HFFc6 (cell line): Measurements from ENCODE around the gene GSTM3. TPM values are rescaled to one million over a fixed set of nuclear protein-coding genes. Genes with fewer than 3 reads are reported as not detected.
"Not testable (repeated sequence)": the region's sequence is repeated elsewhere in the genome, so short reads cannot be mapped to it uniquely, and the experiment has no call there.

Experiments
- DNase-seq: peaks from one replicate; pipeline ENCODE4 v3.0.0-alpha.2; 2018
- H3K27ac Mint-ChIP-seq: 2 replicates; pipeline ENCODE4 v1.8.0; 2020; ENCODE audit warnings: mild to moderate bottlenecking, mixed read lengths
- H3K27me3 Mint-ChIP-seq: 2 replicates; pipeline ENCODE4 v1.8.0; 2021; ENCODE audit warnings: mild to moderate bottlenecking, moderate library complexity, mixed read lengths; ENCODE audit not compliant: insufficient read depth
- H3K36me3 Mint-ChIP-seq: 2 replicates; pipeline ENCODE4 v1.8.0; 2021; ENCODE audit warnings: low read depth, mixed read lengths
- H3K4me1 Mint-ChIP-seq: 2 replicates; pipeline ENCODE4 v1.8.0; 2020; ENCODE audit warnings: low read depth, mixed read lengths
- H3K4me3 Mint-ChIP-seq: 2 replicates; pipeline ENCODE4 v1.8.0; 2020; ENCODE audit warnings: mild to moderate bottlenecking, moderate library complexity, mixed read lengths
- H3K9me3 Mint-ChIP-seq: 2 replicates; pipeline ENCODE4 v1.8.0; 2020; ENCODE audit warnings: mild to moderate bottlenecking, mixed read lengths
- total RNA-seq, 6 experiments: library from RNA; stranded (reverse); fragmentation: NEBNext Ultra II Directional; extraction: Animal tissue kit (Norgen Biotek cat#: 25700); gene quantifications; 2 replicates in 1 of 6; 3 replicates in 5 of 6; pipeline ENCODE4 v1.2.3, GENCODE V29; 2021
- TF ChIP-seq, protein P1 (sequence below): fragments of 200-600 bp; sonication (generic); IDR thresholded peaks from 2 replicates; pipeline ENCODE4 v1.5.0; 2021; ENCODE audit warnings: antibody characterized with exemption, mild to moderate bottlenecking

The GSTM3 gene
- total RNA-seq, 6 experiments from 2014 or later = 36.9 to 51.3 (median 43.6) TPM

DNA sequence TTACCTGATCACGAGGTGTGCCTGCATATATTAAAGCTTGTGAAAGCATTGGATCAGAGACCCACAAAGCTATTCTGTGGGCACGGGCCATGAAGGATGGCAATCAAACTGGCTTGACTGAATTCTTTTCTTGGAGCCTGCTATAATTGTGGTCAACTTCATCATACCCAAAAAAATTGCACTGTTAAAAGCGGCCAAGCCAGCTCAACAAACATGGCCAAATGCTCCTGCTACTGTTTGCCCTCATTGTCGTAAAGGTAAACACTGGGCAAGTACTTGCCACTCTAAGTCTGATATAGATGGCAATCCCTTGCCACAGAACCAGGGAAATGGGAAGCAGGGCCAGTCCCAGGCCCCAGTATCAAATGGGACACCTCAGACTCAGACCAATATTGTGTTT, 35.4 kb downstream of the GSTM3 start:
- no peaks in the 10 kb centered on the region for H3K4me1 Mint-ChIP-seq
- no peak overlapping the region for H3K27ac Mint-ChIP-seq
- no peak overlapping the region for H3K4me3 Mint-ChIP-seq
- peaks cover 8% of the 10 kb centered on the region for H3K27me3 Mint-ChIP-seq
- TF ChIP-seq, protein P1, sequence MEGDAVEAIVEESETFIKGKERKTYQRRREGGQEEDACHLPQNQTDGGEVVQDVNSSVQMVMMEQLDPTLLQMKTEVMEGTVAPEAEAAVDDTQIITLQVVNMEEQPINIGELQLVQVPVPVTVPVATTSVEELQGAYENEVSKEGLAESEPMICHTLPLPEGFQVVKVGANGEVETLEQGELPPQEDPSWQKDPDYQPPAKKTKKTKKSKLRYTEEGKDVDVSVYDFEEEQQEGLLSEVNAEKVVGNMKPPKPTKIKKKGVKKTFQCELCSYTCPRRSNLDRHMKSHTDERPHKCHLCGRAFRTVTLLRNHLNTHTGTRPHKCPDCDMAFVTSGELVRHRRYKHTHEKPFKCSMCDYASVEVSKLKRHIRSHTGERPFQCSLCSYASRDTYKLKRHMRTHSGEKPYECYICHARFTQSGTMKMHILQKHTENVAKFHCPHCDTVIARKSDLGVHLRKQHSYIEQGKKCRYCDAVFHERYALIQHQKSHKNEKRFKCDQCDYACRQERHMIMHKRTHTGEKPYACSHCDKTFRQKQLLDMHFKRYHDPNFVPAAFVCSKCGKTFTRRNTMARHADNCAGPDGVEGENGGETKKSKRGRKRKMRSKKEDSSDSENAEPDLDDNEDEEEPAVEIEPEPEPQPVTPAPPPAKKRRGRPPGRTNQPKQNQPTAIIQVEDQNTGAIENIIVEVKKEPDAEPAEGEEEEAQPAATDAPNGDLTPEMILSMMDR = no peak
- DNase-seq = no peak
- H3K9me3 Mint-ChIP-seq = peaks cover 39% of the 10 kb centered on the region
- peaks cover 34% of the 10 kb centered on the region for H3K36me3 Mint-ChIP-seq

GRCh38 chr1:109704173-109704572, 36.7 kb downstream of the GSTM3 start:
- Mint-ChIP-seq H3K27ac (no peak overlapping the region), H3K4me3 (no peak overlapping the region), H3K27me3 (peaks cover 5% of the 10 kb centered on the region), H3K36me3 (peaks cover 29% of the 10 kb centered on the region), H3K9me3 (peaks cover 34% of the 10 kb centered on the region), H3K4me1 (no peaks in the 10 kb centered on the region)
- DNase-seq = no peak
- TF ChIP-seq, protein P1 = no peak

DNA sequence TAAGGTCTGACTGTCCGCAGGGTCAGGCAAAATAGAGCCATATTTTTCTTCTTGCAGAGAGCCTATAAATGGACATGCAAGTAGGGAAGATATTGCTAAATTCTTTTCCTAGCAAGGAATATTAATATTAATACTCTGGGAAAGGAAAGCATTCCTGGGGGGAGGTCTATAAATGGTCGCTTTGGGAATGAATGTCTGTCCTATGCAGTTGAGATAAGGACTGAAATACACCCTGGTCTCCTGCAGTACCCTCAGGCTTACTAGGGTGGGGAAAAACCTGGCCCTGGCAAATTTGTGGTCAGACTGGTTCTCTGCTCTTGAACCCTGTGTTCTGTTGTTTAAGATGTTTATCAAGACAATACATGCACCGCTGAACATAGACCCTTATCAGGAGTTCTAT, 37.9 kb downstream of the GSTM3 start:
- not testable (repeated sequence) for H3K27me3 Mint-ChIP-seq, H3K4me3 Mint-ChIP-seq, H3K27ac Mint-ChIP-seq, DNase-seq, H3K4me1 Mint-ChIP-seq
- H3K9me3 Mint-ChIP-seq = peaks cover 21% of the 10 kb centered on the region
- H3K36me3 Mint-ChIP-seq = peaks cover 16% of the 10 kb centered on the region

DNA sequence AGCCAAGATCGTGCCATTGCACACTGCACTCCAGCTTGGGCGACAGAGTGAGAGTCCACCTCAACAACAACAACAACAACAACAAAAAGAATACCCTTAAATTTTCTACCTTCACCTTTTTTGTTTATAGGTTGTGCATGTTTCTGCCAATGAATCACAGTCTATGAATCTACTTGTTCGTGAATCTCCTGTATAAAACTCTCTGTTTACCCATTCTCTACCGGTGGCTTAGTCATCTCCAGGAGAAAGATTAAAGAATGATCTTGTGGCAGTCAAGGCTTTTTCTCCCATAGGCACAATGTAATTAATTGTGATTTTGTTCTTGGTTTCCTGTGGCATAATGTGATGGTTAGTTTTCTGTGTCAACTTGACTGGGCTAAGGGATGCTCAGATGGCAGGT, 43.0 kb downstream of the GSTM3 start:
- H3K36me3 Mint-ChIP-seq, H3K9me3 Mint-ChIP-seq, H3K27me3 Mint-ChIP-seq, H3K27ac Mint-ChIP-seq, H3K4me3 Mint-ChIP-seq, DNase-seq: not testable (repeated sequence)
- H3K4me1 Mint-ChIP-seq = peaks cover 11% of the 10 kb centered on the region

DNA sequence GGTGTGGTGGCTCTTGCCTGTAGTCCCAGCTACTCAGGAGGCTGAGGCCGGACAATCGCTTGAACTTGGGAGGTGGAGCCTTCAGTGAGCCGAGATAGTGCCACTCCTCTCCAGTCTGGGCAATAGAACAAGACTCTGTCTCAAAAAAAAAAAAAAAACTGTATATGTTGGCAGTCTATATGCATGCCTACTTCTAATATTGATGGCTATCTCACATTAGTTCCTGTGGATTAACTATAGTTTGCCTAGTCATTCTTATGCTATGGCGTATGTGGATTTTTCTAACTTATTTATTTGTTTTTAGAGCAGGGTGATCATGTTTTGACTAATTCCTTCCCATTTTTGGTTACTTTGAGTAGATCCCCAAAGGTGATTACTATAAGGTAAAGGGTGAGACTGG, 43.8 kb downstream of the GSTM3 start:
- Mint-ChIP-seq H3K27me3 (no peaks in the 10 kb centered on the region), H3K36me3 (no peaks in the 10 kb centered on the region), H3K9me3 (no peaks in the 10 kb centered on the region), H3K27ac (no peak overlapping the region), H3K4me3 (no peak overlapping the region), H3K4me1 (peaks cover 11% of the 10 kb centered on the region)
- DNase-seq = no peak
- TF ChIP-seq, protein P1 = no peak

GRCh38 chr1:109695138-109695537, 45.7 kb downstream of the GSTM3 start:
- H3K27me3 Mint-ChIP-seq, H3K4me3 Mint-ChIP-seq, H3K27ac Mint-ChIP-seq, H3K9me3 Mint-ChIP-seq, DNase-seq, H3K36me3 Mint-ChIP-seq: not testable (repeated sequence)
- peaks cover 11% of the 10 kb centered on the region for H3K4me1 Mint-ChIP-seq

- DNase-seq, H3K27ac Mint-ChIP-seq, H3K4me3 Mint-ChIP-seq, H3K9me3 Mint-ChIP-seq, H3K27me3 Mint-ChIP-seq, H3K36me3 Mint-ChIP-seq: not testable (repeated sequence)
- H3K4me1 Mint-ChIP-seq = peaks cover 11% of the 10 kb centered on the region
Observed at GRCh38 chr1:109694400-109694799, 46.4 kb downstream of the GSTM3 start.

DNA sequence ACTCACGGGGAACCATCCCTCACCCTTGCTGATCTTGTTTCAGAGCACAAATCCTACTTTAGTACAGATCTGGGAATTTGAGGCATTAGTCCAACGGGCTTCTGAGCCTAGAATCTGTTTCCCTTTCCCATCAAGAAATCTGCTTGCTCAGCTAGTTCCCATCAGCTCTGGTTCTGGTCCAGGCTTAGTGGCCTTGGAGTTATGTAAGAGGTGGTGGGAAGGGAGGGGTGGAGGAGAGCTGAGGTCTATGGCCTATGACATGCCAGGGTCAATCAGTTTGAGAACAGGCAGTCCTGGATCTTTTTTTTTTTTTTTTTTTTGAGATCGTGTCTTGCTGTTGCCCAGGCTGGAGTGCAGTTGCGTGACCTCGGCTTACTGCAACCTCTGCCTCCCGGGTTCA, 49.1 kb downstream of the GSTM3 start:
- no peak overlapping the region for H3K4me3 Mint-ChIP-seq

More for the DNA sequence above, 49.1 kb downstream of the GSTM3 start:
- H3K36me3 Mint-ChIP-seq = no peaks in the 10 kb centered on the region
- TF ChIP-seq, protein P1 = no peak
- H3K27me3 Mint-ChIP-seq = peaks cover 6% of the 10 kb centered on the region
- DNase-seq = no peak
- no peak overlapping the region for H3K27ac Mint-ChIP-seq
- peaks cover 5% of the 10 kb centered on the region for H3K4me1 Mint-ChIP-seq
- no peaks in the 10 kb centered on the region for H3K9me3 Mint-ChIP-seq
